HepG2 (cell line): Measurements from ENCODE around the gene ADAP2. TPM values are rescaled to one million over a fixed set of nuclear protein-coding genes. Genes with fewer than 3 reads are reported as not detected.

Source experiments
- ARHGAP35 ChIP-seq: sonication (generic); formaldehyde crosslinking; IDR thresholded peaks from 2 replicates; pipeline ENCODE4 v1.9.0; 2022; ENCODE audit warnings: mild to moderate bottlenecking, inconsistent platforms, moderate library complexity, missing genetic modification reagents, borderline replicate concordance
- KLF15 ChIP-seq: sonication (generic); formaldehyde crosslinking; IDR thresholded peaks from 2 replicates; pipeline ENCODE4 v1.8.1; 2023; ENCODE audit warnings: borderline replicate concordance, mild to moderate bottlenecking, inconsistent platforms, missing genetic modification reagents, mixed read lengths
- NFE2 ChIP-seq: sonication (generic); formaldehyde crosslinking; IDR thresholded peaks from 2 replicates; pipeline ENCODE4 v1.4.0; 2020; ENCODE audit warnings: missing genetic modification reagents
- NPAS2 ChIP-seq: sonication (generic); formaldehyde crosslinking; IDR thresholded peaks from 2 replicates; pipeline ENCODE4 v1.8.0; 2022; ENCODE audit warnings: mild to moderate bottlenecking, missing genetic modification reagents, borderline replicate concordance
- PAF1 ChIP-seq: IDR thresholded peaks from 2 replicates; pipeline ENCODE4 v1.6.1; 2016; ENCODE audit warnings: missing genetic modification reagents, missing compliant biosample characterization
- PHF21A ChIP-seq: sonication (generic); formaldehyde crosslinking; IDR thresholded peaks from 2 replicates; pipeline ENCODE4 v1.5.0; 2020; ENCODE audit warnings: mild to moderate bottlenecking, missing genetic modification reagents
- PRDM10 ChIP-seq: sonication (generic); formaldehyde crosslinking; IDR thresholded peaks from 2 replicates; pipeline ENCODE4 v1.4.0; 2020; ENCODE audit warnings: low read depth, missing genetic modification reagents
- ZFYVE20 ChIP-seq: sonication (generic); formaldehyde crosslinking; IDR thresholded peaks from 2 replicates; pipeline ENCODE4 v1.8.0; 2023; ENCODE audit warnings: low read depth, mild to moderate bottlenecking, moderate library complexity, missing genetic modification reagents, borderline replicate concordance
- ZNF18 ChIP-seq: sonication (generic); formaldehyde crosslinking; IDR thresholded peaks from 2 replicates; pipeline ENCODE4 v1.8.0; 2022; ENCODE audit warnings: mild to moderate bottlenecking, missing genetic modification reagents; ENCODE audit not compliant: insufficient replicate concordance
- ZNF282 ChIP-seq: fragments of 450-650 bp; IDR thresholded peaks from 2 replicates; pipeline ENCODE4 v1.6.1; 2018; ENCODE audit not compliant: partially characterized antibody
- ZNF660 ChIP-seq: sonication (generic); formaldehyde crosslinking; IDR thresholded peaks from 2 replicates; pipeline ENCODE4 v1.5.1; 2020; ENCODE audit warnings: mild to moderate bottlenecking, low read depth, missing genetic modification reagents, borderline replicate concordance
- polyA plus RNA-seq, 8 experiments: library from polyadenylated mRNA; depleted of rRNA in 3 of 8; stranded (reverse) in 7 of 8; unstranded in 1 of 8; fragments of >200 nt; fragmentation: Illumina TruSeq in 4 of 8; extraction: Trizol in 4 of 8; gene quantifications; 2 replicates each; pipeline versions ENCODE4 v1.2.1 to v1.2.3, GENCODE V29; 2011 to 2016; ENCODE audit warnings: low read depth in 4 of 8, missing spikeins in 1 of 8, mixed read lengths in 1 of 8; ENCODE audit not compliant: insufficient read depth in 1 of 8
- total RNA-seq, 5 experiments: library from RNA; depleted of rRNA; stranded (reverse); fragments of >200 nt; fragmentation: Illumina TruSeq; extraction: Trizol; gene quantifications; 2 replicates each; pipeline ENCODE4 v1.2.3, GENCODE V29; 2016; ENCODE audit warnings: low read depth in 1 of 5
- TF ChIP-seq, protein P1 (sequence below): sonication (generic); formaldehyde crosslinking; IDR thresholded peaks from 2 replicates; pipeline ENCODE4 v1.4.0; 2020; ENCODE audit warnings: missing genetic modification reagents
- TF ChIP-seq, protein P2 (sequence below): sonication (generic); formaldehyde crosslinking; IDR thresholded peaks from 2 replicates; pipeline ENCODE4 v1.4.0; 2020; ENCODE audit warnings: mild to moderate bottlenecking, low read depth, missing genetic modification reagents

Gene ADAP2
- total and polyA plus RNA-seq, 2 of the 13 experiments (the other 11 are each of a cell fraction or from before 2014, with no cell fraction given), result 0.51 to 0.70 TPM

- TF ChIP-seq PRDM10, result no peak
- TF ChIP-seq, protein P1, sequence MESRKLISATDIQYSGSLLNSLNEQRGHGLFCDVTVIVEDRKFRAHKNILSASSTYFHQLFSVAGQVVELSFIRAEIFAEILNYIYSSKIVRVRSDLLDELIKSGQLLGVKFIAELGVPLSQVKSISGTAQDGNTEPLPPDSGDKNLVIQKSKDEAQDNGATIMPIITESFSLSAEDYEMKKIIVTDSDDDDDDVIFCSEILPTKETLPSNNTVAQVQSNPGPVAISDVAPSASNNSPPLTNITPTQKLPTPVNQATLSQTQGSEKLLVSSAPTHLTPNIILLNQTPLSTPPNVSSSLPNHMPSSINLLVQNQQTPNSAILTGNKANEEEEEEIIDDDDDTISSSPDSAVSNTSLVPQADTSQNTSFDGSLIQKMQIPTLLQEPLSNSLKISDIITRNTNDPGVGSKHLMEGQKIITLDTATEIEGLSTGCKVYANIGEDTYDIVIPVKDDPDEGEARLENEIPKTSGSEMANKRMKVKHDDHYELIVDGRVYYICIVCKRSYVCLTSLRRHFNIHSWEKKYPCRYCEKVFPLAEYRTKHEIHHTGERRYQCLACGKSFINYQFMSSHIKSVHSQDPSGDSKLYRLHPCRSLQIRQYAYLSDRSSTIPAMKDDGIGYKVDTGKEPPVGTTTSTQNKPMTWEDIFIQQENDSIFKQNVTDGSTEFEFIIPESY (CRISPR knock-in tag), result no peak
- no peak for TF ChIP-seq ZFYVE20 (CRISPR knock-in tag)
- no peak for TF ChIP-seq ZNF660
- TF ChIP-seq PAF1 (CRISPR knock-in tag), result no peak
- no peak for TF ChIP-seq ZNF18 (CRISPR knock-in tag)
- no peak for TF ChIP-seq PHF21A
- no peak for TF ChIP-seq NFE2 (CRISPR knock-in tag)
- no peak for TF ChIP-seq ARHGAP35
- no peak for TF ChIP-seq NPAS2 (CRISPR knock-in tag)
- TF ChIP-seq KLF15 (CRISPR knock-in tag), result no peak
- TF ChIP-seq ZNF282, result no peak
- TF ChIP-seq, protein P2, sequence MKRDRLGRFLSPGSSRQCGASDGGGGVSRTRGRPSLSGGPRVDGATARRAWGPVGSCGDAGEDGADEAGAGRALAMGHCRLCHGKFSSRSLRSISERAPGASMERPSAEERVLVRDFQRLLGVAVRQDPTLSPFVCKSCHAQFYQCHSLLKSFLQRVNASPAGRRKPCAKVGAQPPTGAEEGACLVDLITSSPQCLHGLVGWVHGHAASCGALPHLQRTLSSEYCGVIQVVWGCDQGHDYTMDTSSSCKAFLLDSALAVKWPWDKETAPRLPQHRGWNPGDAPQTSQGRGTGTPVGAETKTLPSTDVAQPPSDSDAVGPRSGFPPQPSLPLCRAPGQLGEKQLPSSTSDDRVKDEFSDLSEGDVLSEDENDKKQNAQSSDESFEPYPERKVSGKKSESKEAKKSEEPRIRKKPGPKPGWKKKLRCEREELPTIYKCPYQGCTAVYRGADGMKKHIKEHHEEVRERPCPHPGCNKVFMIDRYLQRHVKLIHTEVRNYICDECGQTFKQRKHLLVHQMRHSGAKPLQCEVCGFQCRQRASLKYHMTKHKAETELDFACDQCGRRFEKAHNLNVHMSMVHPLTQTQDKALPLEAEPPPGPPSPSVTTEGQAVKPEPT (CRISPR knock-in tag), result no peak
Observed at GRCh38 chr17:30915833-30916611, 5.7 kb upstream of the ADAP2 start (continued).
